SK-N-SH treated with all-trans-retinoic acid at 6 μM for 48 hours (cell line): ENCODE results near the gene UBE2Q1.
A peak's percentile ranks its signal among the peaks of the same experiment; 100 is the strongest.

Experiments used
- ATAC-seq: fragments of 200-7000 bp; cut with Tn5 transposase; 3 replicates; pipeline ENCODE4 v1.9.1; 2020; ENCODE audit warnings: mild to moderate bottlenecking, moderate library complexity
- ARNTL ChIP-seq: fragments of 450-650 bp; formaldehyde crosslinking; IDR thresholded peaks from 2 replicates; pipeline ENCODE4 v1.5.0; 2020; ENCODE audit warnings: low read depth, mild to moderate bottlenecking, moderate library complexity, borderline replicate concordance
- CSDC2 ChIP-seq: fragments of 250-450 bp; sonication (Bioruptor Pico); IDR thresholded peaks from 2 replicates; pipeline ENCODE4 v1.5.0; 2020; ENCODE audit warnings: mild to moderate bottlenecking, moderate library complexity
- ESRRG ChIP-seq: fragments of 250-450 bp; sonication (Bioruptor Pico); IDR thresholded peaks from 2 replicates; pipeline ENCODE4 v1.6.1; 2021; ENCODE audit warnings: mild to moderate bottlenecking
- GLIS3 ChIP-seq: fragments of 250-450 bp; sonication (Bioruptor Pico); IDR thresholded peaks from 2 replicates; pipeline ENCODE4 v1.5.0; 2020; ENCODE audit warnings: mild to moderate bottlenecking, moderate library complexity
- ISL1 ChIP-seq: fragments of 250-450 bp; sonication (Bioruptor Pico); IDR thresholded peaks from 2 replicates; pipeline ENCODE4 v2.1.2; 2022; ENCODE audit warnings: mild to moderate bottlenecking, moderate library complexity
- OSR1 ChIP-seq: fragments of 250-450 bp; sonication (Bioruptor Pico); IDR thresholded peaks from 2 replicates; pipeline ENCODE4 v1.8.0; 2022; ENCODE audit warnings: moderate library complexity, mild to moderate bottlenecking, inconsistent platforms
- POU6F1 ChIP-seq: fragments of 250-450 bp; sonication (Bioruptor Pico); IDR thresholded peaks from 2 replicates; pipeline ENCODE4 v1.8.0; 2021; ENCODE audit warnings: low read depth, mild to moderate bottlenecking, moderate library complexity, borderline replicate concordance
- PPARA ChIP-seq: fragments of 250-450 bp; sonication (Bioruptor Pico); IDR thresholded peaks from 2 replicates; pipeline ENCODE4 v1.5.0; 2020; ENCODE audit warnings: mild to moderate bottlenecking, borderline replicate concordance
- RARB ChIP-seq: fragments of 250-450 bp; sonication (Bioruptor Pico); IDR thresholded peaks from 2 replicates; pipeline ENCODE4 v1.8.0; 2021; ENCODE audit warnings: mild to moderate bottlenecking, moderate library complexity
- SNAI2 ChIP-seq: fragments of 250-450 bp; sonication (Bioruptor Pico); IDR thresholded peaks from 2 replicates; pipeline ENCODE4 v1.5.0; 2020; ENCODE audit warnings: mild to moderate bottlenecking, moderate library complexity
- TCF4 ChIP-seq: fragments of 250-450 bp; sonication (Bioruptor Pico); IDR thresholded peaks from 2 replicates; pipeline ENCODE4 v1.8.0; 2021; ENCODE audit warnings: mild to moderate bottlenecking, moderate library complexity, borderline replicate concordance
- TOX ChIP-seq: fragments of 250-450 bp; sonication (Bioruptor Pico); IDR thresholded peaks from 2 replicates; pipeline ENCODE4 v1.8.0; 2021; ENCODE audit warnings: mild to moderate bottlenecking, moderate library complexity, borderline replicate concordance
- TSHZ2 ChIP-seq: fragments of 250-450 bp; sonication (Bioruptor Pico); IDR thresholded peaks from 2 replicates; pipeline ENCODE4 v1.5.0; 2020; ENCODE audit warnings: mild to moderate bottlenecking, moderate library complexity
- ZC3H10 ChIP-seq: fragments of 250-450 bp; sonication (Bioruptor Pico); IDR thresholded peaks from 2 replicates; pipeline ENCODE4 v1.5.1; 2021; ENCODE audit warnings: mild to moderate bottlenecking, moderate library complexity
- ZFP3 ChIP-seq: fragments of 250-450 bp; sonication (Bioruptor Pico); IDR thresholded peaks from 2 replicates; pipeline ENCODE4 v1.5.0; 2020; ENCODE audit warnings: mild to moderate bottlenecking, moderate library complexity
- ZFP30 ChIP-seq: fragments of 450-650 bp; formaldehyde crosslinking; IDR thresholded peaks from 2 replicates; pipeline ENCODE4 v1.5.0; 2022; ENCODE audit warnings: mild to moderate bottlenecking, moderate library complexity
- ZNF565 ChIP-seq: fragments of 450-650 bp; formaldehyde crosslinking; conservative IDR thresholded peaks from 2 replicates; pipeline ENCODE4 v1.5.0; 2020; ENCODE audit warnings: low read depth, mild to moderate bottlenecking, moderate library complexity
- ZNF8 ChIP-seq: fragments of 450-650 bp; formaldehyde crosslinking; IDR thresholded peaks from 2 replicates; pipeline ENCODE4 v1.5.0; 2020; ENCODE audit warnings: mild to moderate bottlenecking, moderate library complexity
- TF ChIP-seq, protein P1 (sequence below): fragments of 250-450 bp; sonication (Bioruptor Pico); IDR thresholded peaks from 2 replicates; pipeline ENCODE4 v1.5.1; 2020; ENCODE audit warnings: low read depth, mild to moderate bottlenecking, moderate library complexity
- TF ChIP-seq, protein P2 (sequence below): fragments of 250-450 bp; sonication (Bioruptor Pico); IDR thresholded peaks from 2 replicates; pipeline ENCODE4 v1.8.0; 2020; ENCODE audit warnings: mild to moderate bottlenecking, moderate library complexity, borderline replicate concordance

Gene UBE2Q1

DNA sequence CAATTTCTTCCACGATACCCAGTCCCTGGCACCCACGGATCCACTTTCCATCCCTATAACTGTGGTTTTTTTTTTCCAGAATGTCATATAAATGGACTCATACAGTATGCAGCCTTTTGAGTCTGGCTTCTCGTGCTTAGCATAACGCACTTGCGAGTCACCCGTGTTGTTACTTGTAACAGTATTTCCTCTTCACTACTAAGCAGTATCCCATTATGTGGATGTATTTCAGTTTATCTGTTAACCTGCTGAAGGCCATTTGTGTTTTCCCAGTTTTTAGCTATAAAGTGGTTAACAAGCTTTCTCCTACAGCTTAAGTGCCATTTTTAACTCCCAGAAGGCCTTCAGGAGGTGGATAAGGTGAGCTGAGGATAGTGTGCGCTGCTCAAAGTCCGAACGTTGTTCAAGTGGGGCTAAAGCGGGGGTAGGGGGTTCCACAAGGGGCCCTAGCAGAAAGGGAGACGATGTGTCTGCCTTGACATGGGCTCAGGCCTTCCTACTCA is 48.7 kb upstream of the UBE2Q1 start:
- TF ChIP-seq, protein P1, sequence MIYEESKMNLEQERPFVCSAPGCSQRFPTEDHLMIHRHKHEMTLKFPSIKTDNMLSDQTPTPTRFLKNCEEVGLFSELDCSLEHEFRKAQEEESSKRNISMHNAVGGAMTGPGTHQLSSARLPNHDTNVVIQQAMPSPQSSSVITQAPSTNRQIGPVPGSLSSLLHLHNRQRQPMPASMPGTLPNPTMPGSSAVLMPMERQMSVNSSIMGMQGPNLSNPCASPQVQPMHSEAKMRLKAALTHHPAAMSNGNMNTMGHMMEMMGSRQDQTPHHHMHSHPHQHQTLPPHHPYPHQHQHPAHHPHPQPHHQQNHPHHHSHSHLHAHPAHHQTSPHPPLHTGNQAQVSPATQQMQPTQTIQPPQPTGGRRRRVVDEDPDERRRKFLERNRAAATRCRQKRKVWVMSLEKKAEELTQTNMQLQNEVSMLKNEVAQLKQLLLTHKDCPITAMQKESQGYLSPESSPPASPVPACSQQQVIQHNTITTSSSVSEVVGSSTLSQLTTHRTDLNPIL (CRISPR knock-in tag) = no peak
- TF ChIP-seq POU6F1 = no peak
- no peak for TF ChIP-seq RARB (CRISPR knock-in tag)
- no peak for TF ChIP-seq TCF4
- no peak for TF ChIP-seq OSR1 (CRISPR knock-in tag)
- no peak for TF ChIP-seq ESRRG
- TF ChIP-seq ISL1 (CRISPR knock-in tag) = no peak
- no peak for TF ChIP-seq SNAI2 (CRISPR knock-in tag)
- no peak for TF ChIP-seq ZC3H10 (CRISPR knock-in tag)
- no peak for TF ChIP-seq PPARA (CRISPR knock-in tag)
- TF ChIP-seq ZFP3 = no peak
- no peak for TF ChIP-seq ARNTL (CRISPR knock-in tag)
- TF ChIP-seq CSDC2 (CRISPR knock-in tag) = no peak
- TF ChIP-seq ZNF565 (CRISPR knock-in tag) = no peak
- TF ChIP-seq ZFP30 (CRISPR knock-in tag) = no peak
- no peak for TF ChIP-seq ZNF8
- TF ChIP-seq, all 23 proteins: peak for 0
- peak; percentile 47 for ATAC-seq

DNA sequence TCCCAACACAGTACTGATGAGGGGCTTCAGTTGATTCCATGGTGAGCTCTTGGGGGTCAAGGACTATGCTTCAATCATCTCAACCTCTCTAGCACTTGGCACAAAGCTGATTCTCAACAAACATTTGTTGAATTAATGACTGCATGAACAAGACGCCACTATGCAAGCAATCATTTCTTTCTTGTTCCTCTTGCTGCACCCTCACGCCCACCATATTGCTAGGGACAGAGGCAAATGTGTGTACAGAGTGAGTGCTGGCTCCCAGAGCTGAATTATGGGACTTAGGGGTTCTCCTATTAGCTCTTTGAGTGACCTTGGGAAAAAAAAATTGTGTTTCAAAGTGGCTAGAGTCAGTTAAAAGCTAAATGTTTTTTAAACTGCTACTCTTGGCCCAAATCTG is 47.1 kb upstream of the UBE2Q1 start:
- TF ChIP-seq RARB (CRISPR knock-in tag) = no peak
- TF ChIP-seq, protein P2, sequence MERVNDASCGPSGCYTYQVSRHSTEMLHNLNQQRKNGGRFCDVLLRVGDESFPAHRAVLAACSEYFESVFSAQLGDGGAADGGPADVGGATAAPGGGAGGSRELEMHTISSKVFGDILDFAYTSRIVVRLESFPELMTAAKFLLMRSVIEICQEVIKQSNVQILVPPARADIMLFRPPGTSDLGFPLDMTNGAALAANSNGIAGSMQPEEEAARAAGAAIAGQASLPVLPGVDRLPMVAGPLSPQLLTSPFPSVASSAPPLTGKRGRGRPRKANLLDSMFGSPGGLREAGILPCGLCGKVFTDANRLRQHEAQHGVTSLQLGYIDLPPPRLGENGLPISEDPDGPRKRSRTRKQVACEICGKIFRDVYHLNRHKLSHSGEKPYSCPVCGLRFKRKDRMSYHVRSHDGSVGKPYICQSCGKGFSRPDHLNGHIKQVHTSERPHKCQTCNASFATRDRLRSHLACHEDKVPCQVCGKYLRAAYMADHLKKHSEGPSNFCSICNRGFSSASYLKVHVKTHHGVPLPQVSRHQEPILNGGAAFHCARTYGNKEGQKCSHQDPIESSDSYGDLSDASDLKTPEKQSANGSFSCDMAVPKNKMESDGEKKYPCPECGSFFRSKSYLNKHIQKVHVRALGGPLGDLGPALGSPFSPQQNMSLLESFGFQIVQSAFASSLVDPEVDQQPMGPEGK (CRISPR knock-in tag) = no peak
- no peak for TF ChIP-seq ZFP3
- no peak for TF ChIP-seq ZNF565 (CRISPR knock-in tag)
- no peak for TF ChIP-seq ZNF8
- no peak for TF ChIP-seq POU6F1
- TF ChIP-seq, protein P1 (CRISPR knock-in tag) = no peak
- no peak for TF ChIP-seq SNAI2 (CRISPR knock-in tag)
- TF ChIP-seq ARNTL (CRISPR knock-in tag) = no peak
- TF ChIP-seq ISL1 (CRISPR knock-in tag) = no peak
- no peak for TF ChIP-seq TOX (CRISPR knock-in tag)
- no peak for TF ChIP-seq PPARA (CRISPR knock-in tag)

DNA sequence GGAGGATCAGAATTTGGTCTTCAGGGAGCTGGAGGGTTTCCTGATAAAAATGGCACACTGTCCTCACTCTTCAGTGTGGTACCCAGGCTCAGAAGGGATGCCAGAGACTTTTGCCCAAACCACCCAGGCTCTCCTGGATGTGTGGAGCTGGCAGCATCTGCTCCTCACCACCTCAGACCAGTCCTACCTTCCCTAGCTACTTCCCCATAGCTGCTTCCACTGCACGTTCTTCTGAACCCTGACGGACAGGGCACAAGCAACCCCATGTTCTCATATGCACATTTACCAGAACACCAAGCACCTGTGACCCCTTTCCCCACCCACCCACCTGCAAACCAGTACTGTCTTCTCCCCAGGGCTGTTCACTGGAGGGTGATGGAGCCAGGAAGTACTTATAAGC is 44.9 kb upstream of the UBE2Q1 start:
- ATAC-seq = no peak
- TF ChIP-seq POU6F1 = no peak
- TF ChIP-seq, protein P1 (CRISPR knock-in tag) = no peak
- TF ChIP-seq TSHZ2 (CRISPR knock-in tag) = no peak
- TF ChIP-seq ZFP30 (CRISPR knock-in tag) = no peak
- TF ChIP-seq PPARA (CRISPR knock-in tag) = no peak
- TF ChIP-seq ZNF565 (CRISPR knock-in tag) = no peak
- no peak for TF ChIP-seq TCF4
- TF ChIP-seq RARB (CRISPR knock-in tag) = no peak
- TF ChIP-seq GLIS3 = no peak
- no peak for TF ChIP-seq ZNF8
- TF ChIP-seq ZFP3 = no peak
- TF ChIP-seq, protein P2 (CRISPR knock-in tag) = no peak

More for the DNA sequence above, 47.1 kb upstream of the UBE2Q1 start:
- no peak for ATAC-seq
